Measurements from ENCODE around the gene GAPDH. TPM values are rescaled to one million over a fixed set of nuclear protein-coding genes. Genes with fewer than 3 reads are reported as not detected.

Gene GAPDH
- total RNA-seq, 4 donors from 2014 or later, result 962 to 1,122 (median 1,020) TPM

- Histone ChIP-seq H3K36me3 (no peaks in the 10 kb centered on the region), H3K9me3 (no peaks in the 10 kb centered on the region), H3K27ac (no peak overlapping the region), H3K27me3 (no peaks in the 10 kb centered on the region), H3K4me3 (no peak overlapping the region), H3K4me1 (peaks cover 13 to 29% of the 10 kb centered on the region in 2 donors)
- TF ChIP-seq POLR2A (IDR thresholded peaks at IDR 0.05) (no peak), CTCF (IDR thresholded peaks at IDR 0.05) (no peak)
- no peak for DNase-seq
- intact Hi-C loops (cut with DNase I; ENCODE audit: low total_unique reads), result no loop called here
Observed at GRCh38 chr12:6546016-6546415, 11.7 kb downstream of the GAPDH start.

GRCh38 chr12:6547566-6547965, 13.2 kb downstream of the GAPDH start:
- Histone ChIP-seq H3K36me3 (no peaks in the 10 kb centered on the region), H3K4me3 (no peak overlapping the region), H3K4me1 (peaks cover 20 to 37% of the 10 kb centered on the region in 2 donors), H3K27ac (peak overlapping the region; percentile 87 to 93), H3K27me3 (no peaks in the 10 kb centered on the region), H3K9me3 (no peaks in the 10 kb centered on the region)
- DNase-seq, result no peak
- TF ChIP-seq CTCF (IDR thresholded peaks at IDR 0.05) (no peak), POLR2A (IDR thresholded peaks at IDR 0.05) (no peak)
- intact Hi-C loops (cut with DNase I; ENCODE audit: low total_unique reads), result no loop called here

GRCh38 chr12:6547987-6548386, 13.7 kb downstream of the GAPDH start:
- TF ChIP-seq POLR2A (IDR thresholded peaks at IDR 0.05), result no peak
- no peak for TF ChIP-seq CTCF (IDR thresholded peaks at IDR 0.05)
- peak overlapping the region; percentile 87 to 93 for H3K27ac ChIP-seq
- DNase-seq, result peak; percentile 83 to 87
- H3K9me3 ChIP-seq, result no peaks in the 10 kb centered on the region
- intact Hi-C loops (cut with DNase I; ENCODE audit: low total_unique reads), result no loop called here
- H3K36me3 ChIP-seq, result no peaks in the 10 kb centered on the region
- peaks cover 24 to 41% of the 10 kb centered on the region in 2 donors for H3K4me1 ChIP-seq
- H3K27me3 ChIP-seq, result no peaks in the 10 kb centered on the region
- H3K4me3 ChIP-seq, result no peak overlapping the region

- no peaks in the 10 kb centered on the region for H3K9me3 ChIP-seq
- TF ChIP-seq POLR2A (IDR thresholded peaks at IDR 0.05), result no peak
- no peak for TF ChIP-seq CTCF (IDR thresholded peaks at IDR 0.05)
- no peak for DNase-seq
- peaks cover 24 to 47% of the 10 kb centered on the region in 2 donors for H3K4me1 ChIP-seq
- H3K27me3 ChIP-seq, result no peaks in the 10 kb centered on the region
- no peak overlapping the region for H3K4me3 ChIP-seq
- intact Hi-C loops (cut with DNase I; ENCODE audit: low total_unique reads), result no loop called here
- H3K36me3 ChIP-seq, result no peaks in the 10 kb centered on the region
- peak overlapping the region; percentile 87 to 93 for H3K27ac ChIP-seq
Observed at GRCh38 chr12:6548556-6548955, 14.2 kb downstream of the GAPDH start.

- Histone ChIP-seq H3K27ac (peak overlapping the region; percentile 87 to 93), H3K36me3 (no peaks in the 10 kb centered on the region), H3K9me3 (no peaks in the 10 kb centered on the region), H3K4me3 (no peak overlapping the region), H3K27me3 (no peaks in the 10 kb centered on the region), H3K4me1 (peaks cover 24 to 52% of the 10 kb centered on the region in 2 donors)
- intact Hi-C loops (cut with DNase I; ENCODE audit: low total_unique reads), result no loop called here
- DNase-seq, result no peak
- TF ChIP-seq CTCF (IDR thresholded peaks at IDR 0.05), result no peak
- TF ChIP-seq POLR2A (IDR thresholded peaks at IDR 0.05), result no peak
Observed at GRCh38 chr12:6548966-6549683, 14.8 kb downstream of the GAPDH start.

Data from uterus (tissue), 4 donors.